Osteoblast (primary cell): ENCODE data around the gene ZC3H7A. TPM values are rescaled to one million over a fixed set of nuclear protein-coding genes. Genes with fewer than 3 reads are reported as not detected.

Source experiments
- DNase-seq: peaks from one replicate; pipeline ENCODE4 v3.0.0; 2011; ENCODE audit warnings: low spot score, mixed read lengths; ENCODE audit not compliant: insufficient read length; ENCODE audit errors: missing footprints
- H2AFZ ChIP-seq: 2 replicates; pipeline ENCODE4 v1.6.0; 2011; ENCODE audit warnings: mild to moderate bottlenecking, low read length
- H3K27ac ChIP-seq: 2 replicates; pipeline ENCODE4 v1.5.1; 2011; ENCODE audit warnings: mild to moderate bottlenecking, low read depth, low read length, moderate library complexity
- H3K27me3 ChIP-seq: 2 replicates; pipeline ENCODE4 v1.6.0; 2012; ENCODE audit warnings: mild to moderate bottlenecking, control low read depth, inconsistent platforms, low read length, moderate library complexity; ENCODE audit not compliant: insufficient read depth
- H3K36me3 ChIP-seq: 2 replicates; pipeline ENCODE4 v1.5.1; 2011; ENCODE audit warnings: mild to moderate bottlenecking, low read length, control low read depth, moderate library complexity; ENCODE audit not compliant: insufficient read depth
- H3K4me1 ChIP-seq: 2 replicates; pipeline ENCODE4 v1.5.1; 2011; ENCODE audit warnings: mild to moderate bottlenecking, low read length, control low read depth, moderate library complexity; ENCODE audit not compliant: insufficient read depth
- H3K4me2 ChIP-seq: 2 replicates; pipeline ENCODE4 v1.6.0; 2011; ENCODE audit warnings: mild to moderate bottlenecking, low read length; ENCODE audit not compliant: insufficient read depth
- H3K4me3 ChIP-seq: fragments of 200-600 bp; sonication (generic); 3 replicates; pipeline ENCODE4 v1.5.1; 2012; ENCODE audit warnings: mild to moderate bottlenecking, low read length, inconsistent platforms; ENCODE audit not compliant: insufficient read depth
- H3K79me2 ChIP-seq: 2 replicates; pipeline ENCODE4 v1.6.0; 2012; ENCODE audit warnings: mild to moderate bottlenecking, low read length, control low read depth, inconsistent platforms; ENCODE audit not compliant: insufficient read depth
- H3K9me3 ChIP-seq: 2 replicates; pipeline ENCODE4 v1.5.1; 2011; ENCODE audit warnings: low read depth, low read length, control low read depth
- H4K20me1 ChIP-seq: 2 replicates; pipeline ENCODE4 v1.6.0; 2012; ENCODE audit warnings: mild to moderate bottlenecking, low read length, control low read depth; ENCODE audit not compliant: insufficient read depth
- total RNA-seq: library from RNA; depleted of rRNA; stranded (reverse); fragments of >200 nt; gene quantifications from 2 replicates; pipeline ENCODE4 v1.2.3, GENCODE V29; 2012
- TF ChIP-seq, protein P1 (sequence below): IDR thresholded peaks from 2 replicates; pipeline ENCODE4 v1.5.1; 2011; ENCODE audit warnings: mild to moderate bottlenecking, low read depth, low read length, moderate library complexity; ENCODE audit errors: extremely low read depth

Gene ZC3H7A
- total RNA-seq, 1 donor = 39.8 TPM

GRCh38 chr16:11721781-11722467, 75.1 kb downstream of the ZC3H7A start:
- no peak for DNase-seq
- peaks cover 53% of the 10 kb centered on the region for H3K36me3 ChIP-seq

DNA sequence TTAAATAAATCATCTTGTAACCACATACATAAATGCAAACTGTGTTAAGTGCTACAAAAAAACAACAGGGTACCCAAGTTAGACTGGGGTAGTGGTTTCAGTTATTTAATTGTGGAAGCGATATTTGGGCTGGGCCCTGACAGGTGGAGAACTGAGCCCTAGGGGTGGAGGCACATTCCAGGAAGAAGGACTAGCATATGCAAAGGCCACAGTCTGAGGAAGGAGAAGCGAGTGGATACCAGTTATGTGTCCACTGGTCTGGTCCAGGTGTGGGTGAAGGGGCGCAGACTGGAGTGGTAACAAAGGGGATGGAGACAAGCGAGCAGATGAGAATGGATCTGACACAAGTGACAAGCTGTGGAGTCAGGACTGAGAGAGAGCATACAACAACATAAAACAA, 77.3 kb downstream of the ZC3H7A start:
- Histone ChIP-seq H2AFZ (no peak overlapping the region), H3K79me2 (peaks cover 7% of the 10 kb centered on the region), H4K20me1 (peaks cover 2% of the 10 kb centered on the region), H3K36me3 (peaks cover 49% of the 10 kb centered on the region), H3K27ac (no peak overlapping the region), H3K9me3 (no peaks in the 10 kb centered on the region), H3K4me2 (no peak overlapping the region), H3K27me3 (no peaks in the 10 kb centered on the region), H3K4me3 (no peak overlapping the region), H3K4me1 (no peaks in the 10 kb centered on the region)
- no peak for DNase-seq
- TF ChIP-seq, protein P1, sequence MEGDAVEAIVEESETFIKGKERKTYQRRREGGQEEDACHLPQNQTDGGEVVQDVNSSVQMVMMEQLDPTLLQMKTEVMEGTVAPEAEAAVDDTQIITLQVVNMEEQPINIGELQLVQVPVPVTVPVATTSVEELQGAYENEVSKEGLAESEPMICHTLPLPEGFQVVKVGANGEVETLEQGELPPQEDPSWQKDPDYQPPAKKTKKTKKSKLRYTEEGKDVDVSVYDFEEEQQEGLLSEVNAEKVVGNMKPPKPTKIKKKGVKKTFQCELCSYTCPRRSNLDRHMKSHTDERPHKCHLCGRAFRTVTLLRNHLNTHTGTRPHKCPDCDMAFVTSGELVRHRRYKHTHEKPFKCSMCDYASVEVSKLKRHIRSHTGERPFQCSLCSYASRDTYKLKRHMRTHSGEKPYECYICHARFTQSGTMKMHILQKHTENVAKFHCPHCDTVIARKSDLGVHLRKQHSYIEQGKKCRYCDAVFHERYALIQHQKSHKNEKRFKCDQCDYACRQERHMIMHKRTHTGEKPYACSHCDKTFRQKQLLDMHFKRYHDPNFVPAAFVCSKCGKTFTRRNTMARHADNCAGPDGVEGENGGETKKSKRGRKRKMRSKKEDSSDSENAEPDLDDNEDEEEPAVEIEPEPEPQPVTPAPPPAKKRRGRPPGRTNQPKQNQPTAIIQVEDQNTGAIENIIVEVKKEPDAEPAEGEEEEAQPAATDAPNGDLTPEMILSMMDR = no peak

More at GRCh38 chr16:11721781-11722467, 75.1 kb downstream of the ZC3H7A start:
- Histone ChIP-seq H3K4me1 (no peaks in the 10 kb centered on the region), H3K9me3 (no peaks in the 10 kb centered on the region), H3K27me3 (no peaks in the 10 kb centered on the region), H2AFZ (no peak overlapping the region), H3K4me3 (no peak overlapping the region), H3K79me2 (peaks cover 9% of the 10 kb centered on the region), H3K4me2 (no peak overlapping the region), H4K20me1 (peaks cover 2% of the 10 kb centered on the region), H3K27ac (no peak overlapping the region)
- TF ChIP-seq, protein P1 = no peak

DNA sequence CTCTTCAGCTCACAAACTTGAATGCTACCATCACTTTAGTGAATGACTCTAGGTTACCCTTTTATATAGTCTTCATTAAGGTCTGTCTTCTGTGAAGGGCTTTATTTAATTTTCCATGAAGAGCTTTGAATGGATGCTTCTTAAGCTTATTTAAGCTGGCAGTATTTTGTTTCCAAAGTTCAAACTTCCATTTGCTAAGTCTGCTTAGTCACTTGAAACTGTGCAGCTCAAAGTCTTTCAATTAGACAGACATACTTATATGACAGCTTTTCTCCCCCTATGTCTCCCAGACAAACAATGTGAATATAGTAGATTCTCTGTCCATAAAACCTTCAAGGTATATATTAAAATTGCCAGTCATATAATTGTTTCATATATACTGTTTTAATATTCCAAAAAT, 77.9 kb downstream of the ZC3H7A start:
- Histone ChIP-seq H3K27me3 (no peaks in the 10 kb centered on the region), H3K4me2 (no peak overlapping the region), H4K20me1 (peaks cover 2% of the 10 kb centered on the region), H3K4me1 (no peaks in the 10 kb centered on the region), H3K79me2 (peaks cover 5% of the 10 kb centered on the region), H2AFZ (no peak overlapping the region), H3K36me3 (peaks cover 44% of the 10 kb centered on the region), H3K4me3 (no peak overlapping the region), H3K9me3 (no peaks in the 10 kb centered on the region), H3K27ac (no peak overlapping the region)
- TF ChIP-seq, protein P1 = no peak
- no peak for DNase-seq

GRCh38 chr16:11717811-11718210, 79.2 kb downstream of the ZC3H7A start:
- Histone ChIP-seq H3K27me3 (no peaks in the 10 kb centered on the region), H3K36me3 (peaks cover 47% of the 10 kb centered on the region), H4K20me1 (peaks cover 2% of the 10 kb centered on the region), H2AFZ (no peak overlapping the region), H3K79me2 (peaks cover 3% of the 10 kb centered on the region), H3K4me2 (no peak overlapping the region), H3K4me1 (no peaks in the 10 kb centered on the region), H3K4me3 (no peak overlapping the region), H3K27ac (no peak overlapping the region), H3K9me3 (no peaks in the 10 kb centered on the region)
- TF ChIP-seq, protein P1 = no peak
- DNase-seq = no peak
